ENCODE measurements around the gene MSI1. TPM values are rescaled to one million over a fixed set of nuclear protein-coding genes. Genes with fewer than 3 reads are reported as not detected.

MSI1 gene
- total and polyA plus RNA-seq, 9 donors: 1.2 to 7.3 (median 4.3) TPM

DNA sequence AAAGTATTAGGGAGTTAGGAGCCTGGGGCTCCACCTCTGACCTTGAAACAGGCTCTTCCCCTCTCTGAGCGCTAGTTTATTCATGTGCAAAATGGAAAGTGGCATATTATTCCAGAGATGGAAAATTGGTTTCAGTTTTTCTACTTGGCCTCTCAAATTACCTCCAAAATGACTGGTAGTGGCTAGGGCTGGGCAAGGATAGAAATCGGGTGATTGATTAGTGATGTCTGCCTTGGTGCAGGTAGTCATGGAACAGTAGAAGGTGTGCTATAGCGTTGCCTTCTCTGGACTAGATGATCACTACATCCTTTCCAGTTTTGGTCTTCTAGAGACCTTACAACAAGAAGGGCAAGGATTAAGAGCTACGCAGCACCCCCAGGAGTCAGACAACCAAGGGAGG lies 8.6 kb upstream of the MSI1 start:
- Histone ChIP-seq H3K4me3 (ENCODE audit: low read length) (no peak overlapping the region), H3K36me3 (ENCODE audit: control insufficient read depth, insufficient read depth, low read length) (no peaks in the 10 kb centered on the region), H3K9me3 (replicated peaks; ENCODE audit: control insufficient read depth, low read depth, low read length) (no peaks in the 10 kb centered on the region), H3K27me3 (ENCODE audit: control insufficient read depth, insufficient read depth, low read length) (peaks cover 35% of the 10 kb centered on the region), H3K27ac (ENCODE audit: low read length) (no peak overlapping the region), H3K4me1 (ENCODE audit: control insufficient read depth, insufficient read depth, low read length) (no peaks in the 10 kb centered on the region)
- WGBS (ENCODE audit: insufficient coverage): no CpG with 5 or more reads among the region's 4 CpGs
- DNase-seq: no peak

DNA sequence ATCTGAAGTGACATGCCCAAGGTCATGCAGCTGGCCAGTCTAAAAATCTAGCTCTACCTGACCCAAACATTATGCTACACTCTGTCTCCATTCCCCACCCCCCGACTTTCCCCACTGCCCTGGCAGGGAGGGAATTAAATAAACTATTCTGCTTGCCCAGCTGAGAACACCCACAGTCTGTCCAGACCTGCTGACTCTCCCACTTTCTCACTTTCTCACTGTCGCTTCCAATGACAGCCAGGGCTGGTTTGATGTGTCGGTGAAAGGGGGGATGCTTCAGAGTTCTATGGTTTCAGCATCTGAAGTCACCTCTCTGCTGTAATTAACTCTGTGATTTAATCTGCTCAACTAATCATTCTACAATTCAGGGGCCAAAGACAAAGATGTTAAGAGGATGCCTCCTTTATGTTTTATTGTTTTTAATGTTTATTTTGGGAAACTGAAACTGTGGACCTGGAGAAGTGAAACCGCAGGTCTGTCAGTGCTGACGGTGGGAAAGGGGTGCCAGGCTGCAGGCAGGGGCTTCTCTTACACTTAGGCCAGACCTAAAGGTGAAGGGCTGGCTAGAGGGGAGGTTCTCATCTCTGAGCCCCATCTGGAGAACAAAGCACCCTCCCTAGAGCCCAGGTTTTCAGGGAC lies 8.1 kb upstream of the MSI1 start:
- no peaks in the 10 kb centered on the region for H3K4me1 ChIP-seq (ENCODE audit: control insufficient read depth, insufficient read depth, low read length)
- WGBS (ENCODE audit: insufficient coverage): 33% methylated on average over 2 of the region's 5 CpGs
- DNase-seq: no peak
- H3K4me3 ChIP-seq (ENCODE audit: low read length): no peak overlapping the region
- H3K36me3 ChIP-seq (ENCODE audit: control insufficient read depth, insufficient read depth, low read length): no peaks in the 10 kb centered on the region
- no peak overlapping the region for H3K27ac ChIP-seq (ENCODE audit: low read length)
- peaks cover 39% of the 10 kb centered on the region for H3K27me3 ChIP-seq (ENCODE audit: control insufficient read depth, insufficient read depth, low read length)
- H3K9me3 ChIP-seq (replicated peaks; ENCODE audit: control insufficient read depth, low read depth, low read length): no peaks in the 10 kb centered on the region

DNA sequence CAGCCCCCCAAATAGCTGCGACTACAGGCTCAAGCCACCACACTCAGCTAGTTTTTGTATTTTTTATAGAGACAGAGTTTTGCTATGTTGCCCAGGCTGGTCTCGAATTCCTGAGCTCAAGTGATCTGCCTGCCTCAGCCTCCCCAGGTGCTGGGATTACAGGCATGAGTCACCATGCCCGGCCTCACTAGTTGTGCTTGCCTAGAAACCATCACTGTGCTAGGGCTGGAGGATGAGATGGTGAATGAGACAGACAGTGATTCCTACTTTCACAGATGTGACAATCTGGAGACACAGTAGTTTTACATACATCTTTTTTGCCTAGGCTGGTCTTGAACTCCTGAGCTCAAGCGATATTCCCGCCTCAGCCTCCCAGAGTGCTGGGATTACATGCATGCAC lies 7.5 kb upstream of the MSI1 start:
- no peak for DNase-seq
- Histone ChIP-seq H3K9me3 (replicated peaks; ENCODE audit: control insufficient read depth, low read depth, low read length) (no peaks in the 10 kb centered on the region), H3K4me1 (ENCODE audit: control insufficient read depth, insufficient read depth, low read length) (no peaks in the 10 kb centered on the region), H3K36me3 (ENCODE audit: control insufficient read depth, insufficient read depth, low read length) (no peaks in the 10 kb centered on the region), H3K27ac (ENCODE audit: low read length) (no peak overlapping the region), H3K4me3 (ENCODE audit: low read length) (no peak overlapping the region), H3K27me3 (ENCODE audit: control insufficient read depth, insufficient read depth, low read length) (peaks cover 42% of the 10 kb centered on the region)
- no CpG with 5 or more reads among the region's 5 CpGs for WGBS (ENCODE audit: insufficient coverage)

DNA sequence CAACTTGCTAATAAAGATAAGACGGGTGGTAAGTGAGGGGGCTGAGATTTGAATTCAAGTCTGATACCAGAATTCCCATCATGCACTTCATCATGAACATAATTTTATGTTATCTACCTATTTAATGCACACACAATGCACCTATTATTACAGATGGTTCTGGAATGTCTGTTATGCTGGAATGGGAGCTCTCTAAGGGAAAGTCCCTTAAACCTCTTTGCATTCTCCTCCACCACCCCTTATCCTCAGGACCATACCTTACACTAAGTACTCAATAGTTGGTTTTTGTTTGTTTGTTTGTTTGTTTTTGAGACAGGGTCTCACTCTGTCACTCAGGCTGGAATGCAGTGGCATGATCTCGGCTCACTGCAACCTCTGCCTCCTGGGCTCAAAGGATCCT lies 7.0 kb upstream of the MSI1 start:
- H3K9me3 ChIP-seq (replicated peaks; ENCODE audit: control insufficient read depth, low read depth, low read length): no peaks in the 10 kb centered on the region
- H3K4me3 ChIP-seq (ENCODE audit: low read length): no peak overlapping the region
- H3K4me1 ChIP-seq (ENCODE audit: control insufficient read depth, insufficient read depth, low read length): no peaks in the 10 kb centered on the region
- no peak for DNase-seq
- no peaks in the 10 kb centered on the region for H3K36me3 ChIP-seq (ENCODE audit: control insufficient read depth, insufficient read depth, low read length)
- no CpG with 5 or more reads among the region's 2 CpGs for WGBS (ENCODE audit: insufficient coverage)
- H3K27me3 ChIP-seq (ENCODE audit: control insufficient read depth, insufficient read depth, low read length): peaks cover 47% of the 10 kb centered on the region
- no peak overlapping the region for H3K27ac ChIP-seq (ENCODE audit: low read length)

DNA sequence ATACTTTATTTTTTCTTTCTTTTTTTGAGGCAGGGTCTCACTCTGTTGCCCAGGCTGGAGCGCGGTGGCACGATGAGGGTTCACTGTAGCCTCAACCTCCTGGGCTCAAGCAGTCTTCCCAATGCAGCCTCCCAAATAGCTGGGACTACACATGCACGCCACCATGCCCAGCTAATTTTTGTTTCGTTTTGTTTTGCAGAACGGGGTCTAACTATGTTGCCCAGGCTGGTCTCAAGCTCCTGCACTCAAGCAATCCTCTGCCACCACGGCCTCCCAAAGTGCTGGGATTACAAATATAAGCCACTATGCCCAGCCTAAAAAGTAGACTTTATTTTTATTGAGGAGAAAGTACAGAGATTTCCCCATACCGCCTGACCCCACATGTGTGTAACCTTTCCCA lies 4.7 kb upstream of the MSI1 start:
- Histone ChIP-seq H3K4me1 (ENCODE audit: control insufficient read depth, insufficient read depth, low read length) (peaks cover 8% of the 10 kb centered on the region), H3K36me3 (ENCODE audit: control insufficient read depth, insufficient read depth, low read length) (no peaks in the 10 kb centered on the region), H3K27me3 (ENCODE audit: control insufficient read depth, insufficient read depth, low read length) (peaks cover 64% of the 10 kb centered on the region), H3K9me3 (replicated peaks; ENCODE audit: control insufficient read depth, low read depth, low read length) (no peaks in the 10 kb centered on the region), H3K27ac (ENCODE audit: low read length) (no peak overlapping the region), H3K4me3 (ENCODE audit: low read length) (no peak overlapping the region)
- DNase-seq: no peak
- 94% methylated on average over 5 of the region's 8 CpGs for WGBS (ENCODE audit: insufficient coverage)

DNA sequence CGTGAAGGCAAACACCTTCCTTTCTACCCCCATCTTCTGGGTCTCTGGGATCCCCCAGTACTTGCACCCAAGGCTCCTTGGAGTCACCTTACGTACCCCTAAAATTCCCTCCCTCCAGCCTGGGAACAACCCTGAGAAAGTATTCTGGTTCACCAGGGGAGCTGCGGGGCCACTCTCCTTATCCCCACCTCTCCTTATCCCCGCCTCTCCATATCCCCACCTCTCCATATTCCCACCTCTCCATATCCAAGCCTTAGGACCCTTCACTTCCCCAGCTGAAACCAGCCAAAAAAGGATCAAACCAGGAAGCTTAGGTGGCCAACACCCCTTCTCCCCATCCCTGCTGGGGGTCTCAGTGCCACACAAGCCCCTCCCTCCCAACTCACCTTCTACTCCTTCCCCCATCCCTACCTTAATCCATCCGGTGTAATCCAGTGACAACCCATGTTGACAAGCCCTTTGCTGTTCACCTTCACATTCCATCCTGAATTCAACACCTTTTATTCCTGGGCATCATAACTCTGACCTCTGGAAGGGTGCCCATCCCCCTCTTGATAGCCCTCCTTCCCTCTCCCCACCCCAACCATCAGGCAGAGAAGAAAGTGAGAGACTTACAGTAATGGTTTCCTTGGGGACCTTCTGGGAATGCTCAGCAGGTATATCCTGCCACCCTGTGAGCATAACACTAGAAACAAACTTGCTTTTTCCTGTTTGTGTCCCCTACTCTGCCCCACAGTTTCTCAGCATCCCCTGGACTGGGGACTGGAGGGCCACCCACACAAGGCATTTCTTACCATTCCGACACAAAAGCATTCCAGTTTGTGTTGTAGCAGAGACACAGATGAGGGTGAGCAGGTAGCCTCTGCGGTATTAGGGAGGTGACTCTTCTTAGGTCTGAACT lies 1.6 kb upstream of the MSI1 start:
- DNase-seq: no peak
- Histone ChIP-seq H3K4me3 (ENCODE audit: low read length) (no peak overlapping the region), H3K9me3 (replicated peaks; ENCODE audit: control insufficient read depth, low read depth, low read length) (no peaks in the 10 kb centered on the region), H3K27me3 (ENCODE audit: control insufficient read depth, insufficient read depth, low read length) (peaks cover 65% of the 10 kb centered on the region), H3K36me3 (ENCODE audit: control insufficient read depth, insufficient read depth, low read length) (no peaks in the 10 kb centered on the region), H3K4me1 (ENCODE audit: control insufficient read depth, insufficient read depth, low read length) (peaks cover 17% of the 10 kb centered on the region), H3K27ac (ENCODE audit: low read length) (no peak overlapping the region)
- 40% methylated on average over 6 of the region's 7 CpGs for WGBS (ENCODE audit: insufficient coverage)

DNA sequence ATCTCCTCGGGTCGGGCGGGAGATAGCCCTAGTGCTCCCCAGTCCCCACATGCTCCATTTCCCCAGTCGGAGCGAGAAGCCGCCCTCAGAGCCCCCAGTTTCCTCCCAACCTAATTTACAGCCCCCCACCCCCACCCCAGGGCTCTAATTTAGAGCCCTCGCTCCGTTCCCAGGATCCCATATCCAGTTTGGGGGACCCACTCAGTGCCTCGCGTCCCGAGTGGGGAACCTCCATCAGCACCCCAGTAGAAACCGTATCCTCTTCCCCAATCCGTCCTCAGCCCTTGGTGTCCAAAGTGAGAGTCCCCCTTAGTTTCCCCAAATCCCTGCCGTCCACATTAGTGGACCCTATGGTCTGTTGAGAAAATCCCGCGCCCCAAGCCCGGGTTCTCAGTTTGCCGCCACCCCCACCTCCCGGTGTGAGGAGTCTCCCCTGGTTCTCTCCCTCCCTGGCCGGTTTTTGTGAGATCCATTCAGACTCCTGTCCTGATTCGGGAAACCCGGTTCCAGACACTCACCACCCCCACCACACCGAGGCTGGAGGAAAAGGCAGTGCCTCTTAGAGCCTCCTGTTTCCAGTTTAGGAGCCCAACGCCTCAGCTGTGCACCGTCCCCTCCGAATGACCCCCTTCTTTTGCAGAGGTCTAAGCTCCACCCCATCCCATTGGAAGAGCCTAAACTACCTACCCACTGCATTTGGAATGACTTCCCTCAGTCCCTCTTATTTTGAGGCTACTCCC lies 809 bp upstream of the MSI1 start:
- Histone ChIP-seq H3K36me3 (ENCODE audit: control insufficient read depth, insufficient read depth, low read length) (no peaks in the 10 kb centered on the region), H3K9me3 (replicated peaks; ENCODE audit: control insufficient read depth, low read depth, low read length) (no peaks in the 10 kb centered on the region), H3K27ac (ENCODE audit: low read length) (no peak overlapping the region), H3K4me3 (ENCODE audit: low read length) (peak overlapping the region; percentile 37), H3K27me3 (ENCODE audit: control insufficient read depth, insufficient read depth, low read length) (peaks cover 59% of the 10 kb centered on the region), H3K4me1 (ENCODE audit: control insufficient read depth, insufficient read depth, low read length) (peaks cover 17% of the 10 kb centered on the region)
- no peak for DNase-seq
- under 1% methylated on average over 26 of the region's 26 CpGs for WGBS (ENCODE audit: insufficient coverage)

DNA sequence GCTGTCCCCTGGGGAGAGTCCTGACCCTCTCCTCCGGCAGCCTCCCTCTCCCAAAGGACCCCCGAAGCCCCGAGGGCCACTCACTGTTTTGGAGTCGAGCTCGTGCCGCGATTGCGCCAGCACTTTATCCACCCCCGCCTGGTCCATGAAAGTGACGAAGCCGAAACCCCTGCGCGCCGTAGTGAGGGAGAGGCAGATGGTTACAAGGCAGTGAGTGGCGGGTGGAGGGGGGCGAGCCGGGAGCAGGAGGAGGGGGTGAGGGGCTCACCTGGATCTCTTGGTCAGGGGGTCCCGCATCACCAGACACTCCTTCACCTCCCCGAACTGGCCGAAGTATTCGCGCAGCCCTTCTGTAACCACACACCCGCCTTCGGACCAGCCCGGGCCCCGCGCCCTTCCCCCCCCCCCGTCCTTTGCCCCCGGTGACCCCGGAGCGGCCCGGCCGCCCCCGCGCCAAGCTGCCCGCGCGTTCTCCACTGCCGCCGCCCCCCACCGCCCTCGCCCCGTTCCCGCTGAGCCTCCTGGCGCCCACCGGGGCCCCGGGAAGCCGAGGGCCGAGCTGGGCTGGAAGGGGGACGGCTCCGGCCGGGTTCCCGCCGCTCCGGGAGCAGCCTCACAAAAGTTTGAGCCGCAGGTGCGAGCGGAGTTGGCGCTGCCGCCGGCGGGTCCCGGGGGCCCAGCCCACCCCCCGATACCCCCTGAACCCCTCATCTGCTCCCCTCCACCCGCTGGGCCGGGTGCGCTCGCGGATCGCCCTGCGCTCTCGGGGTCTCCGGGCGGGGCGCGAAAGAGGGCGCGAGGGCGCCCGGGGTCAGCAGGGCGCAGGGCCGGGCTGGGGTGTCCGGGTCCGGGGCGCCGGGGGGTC lies 808 bp downstream of the MSI1 start:
- under 1% methylated on average over 49 of the region's 86 CpGs for WGBS (ENCODE audit: insufficient coverage)
- no peak for DNase-seq
- no peaks in the 10 kb centered on the region for H3K9me3 ChIP-seq (replicated peaks; ENCODE audit: control insufficient read depth, low read depth, low read length)
- peaks cover 50% of the 10 kb centered on the region for H3K27me3 ChIP-seq (ENCODE audit: control insufficient read depth, insufficient read depth, low read length)
- no peaks in the 10 kb centered on the region for H3K36me3 ChIP-seq (ENCODE audit: control insufficient read depth, insufficient read depth, low read length)
- peak overlapping the region; percentile 46 for H3K4me3 ChIP-seq (ENCODE audit: low read length)
- peaks cover 23% of the 10 kb centered on the region for H3K4me1 ChIP-seq (ENCODE audit: control insufficient read depth, insufficient read depth, low read length)
- H3K27ac ChIP-seq (ENCODE audit: low read length): no peak overlapping the region

DNA sequence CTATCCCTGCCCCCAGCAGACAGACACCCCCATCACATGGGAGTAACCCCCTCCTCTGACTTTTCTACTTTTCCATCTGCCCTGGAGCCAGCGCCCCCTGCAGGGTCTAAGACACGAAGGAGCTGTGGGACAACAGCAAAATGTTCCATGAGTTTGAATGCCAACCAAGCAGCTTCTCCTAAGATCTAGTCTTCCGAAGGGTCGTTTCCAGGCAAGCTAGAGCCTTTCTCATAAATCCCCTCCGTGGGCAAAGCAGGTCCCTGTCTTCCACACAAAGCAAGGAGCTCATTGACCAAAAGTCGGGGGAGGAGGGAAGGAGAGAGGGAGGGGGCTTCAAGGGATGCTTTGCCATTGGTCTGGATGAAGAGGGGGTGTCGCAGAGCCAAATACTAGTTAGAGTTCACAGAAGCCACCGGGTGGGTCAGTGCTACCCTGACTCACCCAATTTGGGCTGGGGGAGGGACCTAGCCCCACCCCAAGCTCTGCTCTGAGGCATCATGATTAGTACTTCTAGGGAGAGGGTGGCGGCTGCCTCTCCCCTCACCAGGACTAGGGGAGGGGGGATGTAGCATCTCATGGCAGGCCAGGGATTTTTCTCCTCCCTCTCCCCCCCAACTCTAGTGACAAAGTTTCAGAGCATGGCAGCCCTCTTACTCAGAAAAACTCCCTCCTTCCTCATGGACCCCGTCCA lies 1.6 kb downstream of the MSI1 start:
- no peaks in the 10 kb centered on the region for H3K9me3 ChIP-seq (replicated peaks; ENCODE audit: control insufficient read depth, low read depth, low read length)
- H3K4me3 ChIP-seq (ENCODE audit: low read length): peak overlapping the region; percentile 21
- peaks cover 42% of the 10 kb centered on the region for H3K27me3 ChIP-seq (ENCODE audit: control insufficient read depth, insufficient read depth, low read length)
- peaks cover 3% of the 10 kb centered on the region for H3K36me3 ChIP-seq (ENCODE audit: control insufficient read depth, insufficient read depth, low read length)
- 31% methylated on average over 6 of the region's 10 CpGs for WGBS (ENCODE audit: insufficient coverage)
- peaks cover 30% of the 10 kb centered on the region for H3K4me1 ChIP-seq (ENCODE audit: control insufficient read depth, insufficient read depth, low read length)
- no peak overlapping the region for H3K27ac ChIP-seq (ENCODE audit: low read length)
- DNase-seq: no peak
